CD4-positive, alpha-beta T cell treated with Interferon alpha-2 for 1 hour (primary cell): ENCODE data around the gene SLC50A1.
"Not testable (repeated sequence)": the region's sequence is repeated elsewhere in the genome, so short reads cannot be mapped to it uniquely, and the experiment has no call there.

ENCODE experiments used
- DNase-seq, 2 donors: peaks; one replicate each; pipeline ENCODE4 v3.0.0-alpha.2; 2020 to 2022

The SLC50A1 gene

DNA sequence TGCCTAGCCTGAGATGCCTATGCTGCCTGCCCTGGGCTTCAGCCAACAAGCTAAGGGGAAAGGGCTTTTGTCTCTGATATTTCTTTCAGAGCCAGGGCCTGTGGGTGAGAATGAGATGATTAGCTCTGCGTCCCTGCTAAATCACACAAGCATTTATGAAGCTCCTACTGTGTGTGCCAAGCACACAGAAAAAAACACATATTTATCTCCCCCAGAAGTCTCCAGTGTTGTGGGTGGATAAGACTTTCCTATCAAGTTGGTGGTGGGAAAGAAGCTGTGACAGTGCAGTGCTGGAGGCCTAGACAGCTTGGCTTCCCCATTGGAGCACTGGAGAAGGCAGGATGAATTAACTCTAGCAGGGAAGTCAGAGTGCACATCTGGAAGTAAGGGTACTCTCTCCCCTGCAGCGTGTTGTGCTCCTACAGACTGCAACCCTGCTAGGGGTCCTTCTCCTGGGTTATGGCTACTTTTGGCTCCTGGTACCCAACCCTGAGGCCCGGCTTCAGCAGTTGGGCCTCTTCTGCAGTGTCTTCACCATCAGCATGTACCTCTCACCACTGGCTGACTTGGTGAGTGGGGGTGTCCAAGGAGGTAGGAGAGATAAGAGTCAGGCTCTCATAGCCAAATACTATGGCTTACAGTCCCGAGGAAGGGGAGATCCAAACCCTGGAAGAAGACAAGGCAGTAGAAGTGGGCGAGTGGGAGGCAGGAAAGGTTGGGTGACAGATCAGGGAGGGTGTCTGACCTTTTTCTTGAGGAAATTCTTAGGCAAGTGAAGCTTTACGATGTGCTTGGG lies 1.7 kb downstream of the SLC50A1 start:
- DNase-seq: no peak

DNA sequence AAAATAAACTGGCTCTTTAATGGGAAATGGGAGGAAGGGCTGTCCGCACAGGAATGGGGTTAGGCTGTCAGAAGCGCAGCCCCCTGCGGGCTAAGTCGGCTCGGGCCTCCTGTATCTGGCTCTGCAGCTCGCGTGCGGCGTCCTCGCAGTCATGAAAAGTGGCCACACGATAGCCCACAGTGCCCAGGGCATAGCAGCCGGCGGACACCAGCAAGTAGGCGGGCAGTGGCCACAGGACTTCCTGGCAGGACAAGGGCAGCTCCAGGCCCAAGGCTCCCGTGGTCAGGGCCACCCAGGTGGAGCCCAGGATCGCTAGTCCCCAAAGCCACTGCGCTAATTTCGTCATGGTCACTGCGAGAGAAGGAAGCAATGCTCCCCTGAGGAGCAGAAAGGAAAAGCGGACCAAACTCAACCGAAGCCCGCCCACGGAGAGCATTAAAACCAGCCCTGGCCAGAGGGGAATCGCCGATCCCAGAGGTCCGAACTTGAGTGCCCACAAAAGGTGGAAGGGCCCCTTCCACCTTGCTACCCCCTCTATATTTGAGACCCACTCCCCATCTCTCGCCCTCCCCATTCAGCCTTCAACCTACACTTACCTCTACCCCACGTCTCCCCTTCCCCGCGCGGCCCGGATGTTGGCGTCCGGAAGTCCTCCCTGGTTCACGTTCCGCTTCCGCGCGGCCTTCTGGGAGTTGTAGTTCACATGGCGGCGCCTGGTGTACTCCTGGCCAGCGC lies 4.4 kb downstream of the SLC50A1 start, which contains the start of gene DPM3:
Gene DPM3, minus strand, starts transcription at position 637 of the 735 bp plus-strand sequence. Its CDS starts 291 bp downstream, at position 346.
- DNase-seq: peak; percentile 86 to 89

DNA sequence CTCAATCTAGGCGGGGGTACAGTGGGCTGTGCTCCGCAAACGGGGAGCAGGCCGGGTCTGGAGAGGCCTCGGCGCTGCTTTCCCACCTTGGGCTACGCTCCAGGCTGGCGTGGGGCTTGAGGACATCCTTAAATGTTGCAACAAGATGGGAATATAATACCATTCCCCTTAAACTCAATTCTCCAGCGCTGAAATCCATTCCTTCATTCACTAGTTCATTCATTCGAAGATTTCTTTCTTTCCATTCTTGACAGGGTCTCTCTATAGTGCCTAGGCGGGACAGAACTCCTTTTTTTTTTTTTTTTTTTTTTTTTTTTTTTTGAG lies 4.9 kb downstream of the SLC50A1 start:
- no peak for DNase-seq

DNA sequence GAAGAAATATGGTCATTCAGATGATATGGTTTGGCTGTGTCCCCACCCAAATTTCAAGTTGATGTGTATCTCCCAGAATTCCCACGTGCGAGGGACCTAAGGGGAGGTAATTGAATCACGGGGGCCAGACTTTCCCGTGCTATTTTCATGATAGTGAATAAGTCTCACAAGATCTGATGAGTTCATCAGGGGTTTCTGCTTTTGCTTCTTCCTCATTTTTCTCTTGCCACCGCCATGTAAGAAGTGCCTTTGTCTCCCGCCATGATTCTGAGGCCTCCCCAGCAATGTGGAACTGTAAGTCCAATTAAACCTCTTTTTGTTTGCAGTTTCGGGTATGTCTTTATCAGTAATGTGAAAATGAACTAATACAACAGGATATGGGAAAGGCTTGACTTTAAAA lies 6.1 kb downstream of the SLC50A1 start:
- no peak for DNase-seq

DNA sequence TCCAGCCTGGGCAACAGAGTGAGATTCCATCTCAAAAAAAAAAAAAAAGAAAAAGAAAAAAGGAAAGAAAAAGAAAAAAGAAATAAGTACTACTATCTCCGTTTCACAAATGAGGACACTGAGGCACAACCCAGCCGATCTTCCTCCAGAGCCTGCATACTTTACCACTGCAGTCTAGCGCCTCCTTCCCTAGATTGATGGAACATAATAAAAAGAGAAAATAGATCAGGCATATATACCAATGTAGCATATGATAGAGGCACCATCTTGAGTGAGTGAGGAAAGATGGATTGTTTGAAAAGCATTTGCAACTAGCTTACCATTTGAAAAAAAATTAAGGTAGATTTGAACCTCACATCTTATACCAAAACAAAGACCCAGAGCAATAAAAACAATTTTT lies 9.8 kb downstream of the SLC50A1 start:
- no peak for DNase-seq

DNA sequence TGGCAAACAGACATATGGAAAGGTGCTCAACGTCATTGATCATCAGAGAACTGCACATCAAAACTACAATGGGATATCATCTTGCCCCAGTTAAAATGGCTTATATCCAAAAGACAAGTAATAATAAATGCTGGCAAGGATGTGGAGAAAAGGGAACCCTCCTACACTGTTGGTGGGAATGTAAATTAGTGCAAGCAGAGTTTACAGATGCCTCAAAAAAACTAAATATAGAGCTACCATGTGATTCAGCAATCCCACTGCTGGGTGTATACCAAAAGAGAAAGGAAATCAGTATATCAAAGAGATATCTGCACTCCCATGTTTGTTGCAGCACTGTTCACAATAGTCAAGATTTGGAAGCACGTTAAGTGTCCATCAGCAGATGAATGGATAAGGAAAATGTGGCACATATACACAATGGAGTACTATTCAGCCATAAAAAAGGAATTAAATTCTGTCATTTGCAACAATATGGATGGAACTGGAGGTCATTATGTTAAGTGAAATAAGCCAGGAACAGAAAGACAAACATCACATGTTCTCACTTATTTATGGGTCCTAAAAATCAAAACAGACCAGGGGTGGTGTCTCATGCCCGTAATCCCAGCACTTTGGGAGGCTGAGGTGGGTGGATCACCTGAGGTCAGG lies 20.5 kb downstream of the SLC50A1 start:
- not testable (repeated sequence) for DNase-seq

DNA sequence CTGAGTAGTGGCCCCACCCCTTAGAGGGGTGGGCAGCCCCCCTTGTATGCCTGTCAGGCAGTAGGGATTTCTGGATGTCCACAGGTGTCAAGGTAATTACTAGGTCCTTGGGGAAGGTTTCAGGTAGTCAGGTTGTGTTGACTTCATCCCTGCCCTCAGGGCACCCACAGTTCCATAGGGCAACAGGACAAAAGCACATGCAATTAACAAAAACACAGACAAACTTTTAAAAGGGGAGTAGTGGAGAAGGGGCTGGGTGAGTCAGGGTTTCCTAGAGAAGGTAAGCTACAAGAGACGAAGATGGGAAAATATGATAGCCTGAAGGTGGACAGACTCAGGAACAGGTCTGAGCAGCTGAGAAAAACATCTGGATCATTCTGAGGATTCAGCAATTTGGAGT lies 23.3 kb downstream of the SLC50A1 start:
- no peak for DNase-seq

DNA sequence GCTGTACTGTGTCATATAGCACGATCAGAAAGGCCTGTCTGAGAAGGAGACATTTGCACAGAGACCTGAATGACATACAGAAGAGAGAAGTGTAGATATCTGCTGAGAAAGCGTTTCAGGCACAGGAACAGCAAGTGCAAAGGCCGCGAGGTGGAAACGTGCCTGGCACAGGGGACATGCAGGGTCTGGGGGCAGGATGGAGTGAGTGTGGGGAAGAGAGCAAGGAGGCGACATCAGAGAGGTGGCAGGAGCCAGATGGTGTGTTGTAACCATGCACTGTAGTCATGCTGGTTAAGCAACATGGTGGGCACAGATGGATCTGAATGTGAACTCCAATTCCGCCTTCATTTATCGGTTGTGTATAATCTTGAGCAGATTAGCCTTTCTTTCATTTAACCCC lies 24.5 kb downstream of the SLC50A1 start:
- no peak for DNase-seq

DNA sequence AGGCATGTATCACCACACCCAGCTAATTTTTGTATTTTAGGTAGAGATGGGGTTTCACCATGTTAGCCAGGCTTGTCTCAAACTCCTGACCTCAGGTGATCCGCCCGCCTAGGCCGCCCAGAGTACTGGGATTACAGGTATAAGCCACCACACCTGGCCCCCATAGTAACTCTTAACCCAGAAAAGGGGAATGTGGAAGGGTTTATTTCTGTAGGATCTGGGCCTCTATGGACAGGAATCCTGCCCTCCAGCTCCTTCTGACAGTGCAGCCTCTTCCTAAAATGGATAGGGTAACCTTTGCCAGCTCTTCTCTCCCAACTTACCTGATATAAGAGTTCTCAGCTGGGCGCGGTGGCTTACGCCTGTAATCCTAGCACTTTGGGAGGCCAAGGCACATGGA lies 27.0 kb downstream of the SLC50A1 start:
- not testable (repeated sequence) for DNase-seq

DNA sequence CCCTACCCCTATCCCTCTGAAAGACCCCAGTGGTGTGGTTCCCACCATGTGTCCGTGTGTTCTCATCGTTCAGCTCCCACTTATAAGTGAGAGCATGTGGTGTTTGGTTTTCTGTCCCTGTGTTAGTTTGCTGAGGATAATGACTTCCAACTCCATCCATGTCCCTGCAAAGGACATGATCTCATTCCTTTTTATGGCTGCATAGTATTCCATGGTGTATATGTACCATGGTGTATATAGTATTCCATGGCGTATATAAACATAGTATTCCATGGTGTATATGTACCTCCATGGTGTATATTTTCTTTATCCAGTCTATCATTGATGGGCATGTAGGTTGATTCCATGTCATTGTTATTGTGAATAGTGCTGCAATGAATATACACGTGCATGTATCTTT lies 28.1 kb downstream of the SLC50A1 start:
- not testable (repeated sequence) for DNase-seq

DNA sequence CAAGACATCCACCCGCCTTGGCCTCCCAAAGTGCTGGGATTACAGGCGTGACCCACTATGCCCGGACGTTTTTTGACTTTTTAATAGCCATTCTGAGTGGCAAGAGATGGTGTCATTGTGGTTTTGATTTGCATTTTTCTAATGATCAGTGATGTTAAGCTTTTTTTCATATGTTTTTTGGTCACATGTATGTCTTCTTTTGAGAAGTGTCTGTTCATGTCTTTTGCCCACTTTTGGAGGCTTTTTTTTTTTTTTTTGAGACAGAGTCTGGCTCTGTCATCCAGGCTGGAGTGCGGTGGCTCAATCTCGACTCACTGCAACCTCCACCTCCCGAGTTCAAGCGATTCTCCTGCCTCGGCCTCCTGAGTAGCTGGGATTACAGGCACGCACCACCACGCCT lies 29.0 kb downstream of the SLC50A1 start:
- DNase-seq: not testable (repeated sequence)

DNA sequence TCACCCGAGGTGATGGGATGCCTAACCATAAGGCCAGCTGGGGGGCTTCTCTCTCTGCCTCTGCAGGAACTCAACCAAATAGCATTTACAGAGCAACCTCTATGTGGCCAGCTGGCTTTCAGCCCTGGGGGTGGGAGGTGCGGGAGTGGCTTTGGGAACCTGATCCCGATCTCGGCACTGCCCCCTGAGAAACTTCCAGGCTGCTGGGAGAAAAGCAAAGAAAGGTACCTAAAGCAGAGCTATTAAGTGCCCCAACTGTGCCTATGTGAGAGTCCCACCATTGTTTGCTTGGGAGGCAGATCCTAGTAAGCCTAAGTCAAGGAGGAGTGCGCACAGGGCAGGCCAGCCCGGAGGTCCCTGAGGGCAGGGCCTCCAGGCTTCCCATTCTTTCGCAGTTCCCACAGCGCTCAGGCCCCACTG lies 30.4 kb downstream of the SLC50A1 start:
- DNase-seq: no peak

DNA sequence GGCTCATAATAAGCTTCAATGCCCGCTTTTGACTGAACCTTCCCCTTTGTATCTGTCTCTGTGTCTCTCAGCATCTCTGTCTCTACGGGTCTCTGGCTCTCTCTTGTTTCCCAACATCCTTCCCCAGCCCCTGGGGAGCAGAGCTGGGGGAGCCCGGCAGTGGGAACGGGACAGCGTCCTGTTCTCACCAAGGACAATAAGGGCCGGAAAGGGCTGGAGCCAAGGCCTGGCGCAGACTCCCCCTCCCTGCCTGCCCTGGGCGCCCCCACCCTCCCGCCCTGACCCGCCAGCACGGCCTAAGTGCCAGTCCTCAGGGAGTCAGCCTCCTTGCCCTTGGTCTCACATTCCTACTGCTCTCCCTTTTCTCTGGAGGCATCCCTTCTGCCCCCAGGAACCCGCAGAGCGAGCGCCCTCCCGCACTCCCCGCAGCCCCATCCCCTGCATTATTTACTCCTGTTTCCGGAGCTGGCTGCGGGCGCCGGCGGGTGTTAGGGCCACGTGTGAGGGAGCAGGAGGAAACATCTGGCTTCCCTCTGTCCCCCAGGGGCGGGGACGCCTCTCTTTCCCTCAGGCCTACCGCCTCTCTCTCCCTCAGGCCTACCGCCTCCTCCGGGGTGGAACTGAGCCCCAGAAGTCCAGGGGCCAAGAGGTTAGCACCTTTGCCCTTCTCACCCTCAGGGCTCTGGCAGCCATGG lies 31.0 kb downstream of the SLC50A1 start:
- DNase-seq: no peak

DNA sequence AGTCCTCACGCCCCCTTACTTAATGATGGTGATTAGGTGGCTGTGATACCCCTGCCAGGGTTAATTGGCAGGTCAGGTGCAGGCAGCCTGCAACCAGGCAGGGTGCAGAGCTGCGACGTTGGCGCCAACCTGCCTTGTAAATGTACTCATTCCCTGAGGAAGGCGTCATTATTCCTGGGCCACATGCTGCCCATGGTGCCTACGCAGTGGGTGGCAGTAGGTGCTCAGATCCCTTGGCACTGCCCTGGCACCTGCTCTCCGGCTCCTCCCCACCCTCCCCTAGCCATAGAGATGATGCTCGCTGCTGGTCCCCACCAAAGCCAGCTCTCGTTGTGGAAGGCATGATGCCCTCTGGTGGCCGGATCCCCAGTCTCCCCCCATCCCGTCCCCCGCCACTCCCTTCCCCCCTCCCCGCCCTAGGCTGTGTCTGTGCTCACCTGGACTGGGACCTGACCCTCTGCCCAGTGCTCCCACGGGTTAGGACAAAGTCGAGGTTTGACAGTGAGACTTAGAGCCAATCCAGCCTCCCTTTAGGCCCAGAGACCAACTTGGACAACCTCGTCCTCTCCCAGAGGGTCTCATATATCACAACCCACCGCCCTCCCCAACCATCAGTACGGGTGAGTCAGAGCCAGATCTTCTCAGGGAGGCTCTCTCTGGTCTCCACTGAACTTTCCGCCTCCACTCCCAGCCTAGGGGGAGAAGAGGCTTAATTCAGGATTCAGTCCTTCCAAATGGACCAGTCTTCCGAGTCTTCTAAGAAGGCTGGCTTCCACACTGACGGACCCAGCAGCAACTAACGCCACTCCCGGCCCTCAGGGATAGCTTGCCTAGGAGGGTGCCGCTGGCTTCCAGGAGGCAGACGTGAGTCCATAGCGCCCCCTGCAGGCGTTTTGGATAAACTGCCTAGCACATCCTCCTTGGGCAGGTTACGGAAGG lies 31.8 kb downstream of the SLC50A1 start:
- peak; percentile 85 to 87 for DNase-seq

DNA sequence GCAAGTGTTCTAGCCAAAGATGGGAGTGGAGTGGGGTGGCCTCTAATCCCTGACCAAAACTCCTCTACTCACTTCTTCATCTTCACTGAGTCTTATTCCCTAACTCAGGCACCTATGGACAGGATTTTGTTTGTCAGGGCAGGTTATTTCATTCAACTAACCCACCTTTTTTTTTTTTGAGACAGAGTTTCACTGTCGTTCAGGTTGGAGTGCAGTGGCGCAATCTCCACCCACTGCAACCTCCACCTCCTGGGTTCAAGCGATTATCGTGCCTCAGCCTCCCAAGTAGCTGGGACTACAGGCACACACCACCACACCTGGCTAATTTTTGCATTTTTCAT lies 32.4 kb downstream of the SLC50A1 start:
- not testable (repeated sequence) for DNase-seq

DNA sequence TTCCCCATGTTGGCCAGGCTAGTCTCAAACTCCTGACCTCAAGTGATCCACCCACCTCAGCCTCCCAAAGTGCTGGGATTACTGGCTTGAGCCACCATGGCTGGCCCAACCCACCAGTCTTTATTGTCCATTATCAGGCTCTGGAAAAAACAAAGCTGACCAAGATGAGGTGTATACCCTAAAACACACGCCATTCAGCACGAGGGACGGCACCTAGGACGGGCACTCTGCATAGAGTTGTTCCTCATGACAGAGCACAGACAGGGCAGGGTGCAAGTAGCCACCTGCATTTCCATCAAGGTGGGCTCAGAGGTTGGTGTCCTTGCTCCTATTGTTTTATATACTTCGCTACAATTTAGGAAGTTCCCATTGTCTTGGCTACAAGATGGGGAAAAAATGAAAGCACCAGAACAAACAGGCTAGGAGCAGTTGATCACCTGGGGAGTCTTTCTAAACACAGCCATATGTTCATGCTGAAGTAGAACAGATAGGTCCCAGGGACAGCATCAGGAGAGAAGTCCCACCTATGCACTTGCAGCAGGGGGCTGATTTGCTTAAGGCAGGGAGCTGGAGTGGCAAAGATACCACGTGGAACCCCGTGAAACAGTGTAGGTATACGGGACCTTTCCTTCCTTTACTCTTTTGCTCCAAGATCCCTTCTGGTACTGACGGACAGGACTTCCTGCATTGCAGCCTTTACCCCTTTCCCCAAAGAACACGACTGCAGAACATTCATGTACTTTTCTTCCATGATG lies 33.0 kb downstream of the SLC50A1 start:
- DNase-seq: no peak

DNA sequence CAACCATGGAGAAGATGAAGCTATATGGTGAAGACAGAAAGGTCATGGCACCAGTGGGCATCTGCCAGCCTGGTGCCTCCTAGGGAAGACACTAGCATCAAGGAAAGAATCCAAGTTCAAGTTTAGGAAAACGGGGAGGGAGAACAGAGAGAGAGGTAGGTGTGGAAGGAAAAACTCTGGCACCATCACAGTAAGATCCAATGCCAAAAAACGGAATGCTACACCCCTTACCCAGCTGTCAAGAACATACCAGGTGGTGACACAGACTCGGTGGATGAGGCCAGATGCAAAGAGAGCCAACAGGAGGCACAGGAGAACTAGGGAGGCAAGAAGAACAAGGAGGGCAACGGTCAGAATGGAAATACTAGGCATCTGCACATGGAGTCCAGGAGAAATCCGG lies 33.9 kb downstream of the SLC50A1 start:
- no peak for DNase-seq

DNA sequence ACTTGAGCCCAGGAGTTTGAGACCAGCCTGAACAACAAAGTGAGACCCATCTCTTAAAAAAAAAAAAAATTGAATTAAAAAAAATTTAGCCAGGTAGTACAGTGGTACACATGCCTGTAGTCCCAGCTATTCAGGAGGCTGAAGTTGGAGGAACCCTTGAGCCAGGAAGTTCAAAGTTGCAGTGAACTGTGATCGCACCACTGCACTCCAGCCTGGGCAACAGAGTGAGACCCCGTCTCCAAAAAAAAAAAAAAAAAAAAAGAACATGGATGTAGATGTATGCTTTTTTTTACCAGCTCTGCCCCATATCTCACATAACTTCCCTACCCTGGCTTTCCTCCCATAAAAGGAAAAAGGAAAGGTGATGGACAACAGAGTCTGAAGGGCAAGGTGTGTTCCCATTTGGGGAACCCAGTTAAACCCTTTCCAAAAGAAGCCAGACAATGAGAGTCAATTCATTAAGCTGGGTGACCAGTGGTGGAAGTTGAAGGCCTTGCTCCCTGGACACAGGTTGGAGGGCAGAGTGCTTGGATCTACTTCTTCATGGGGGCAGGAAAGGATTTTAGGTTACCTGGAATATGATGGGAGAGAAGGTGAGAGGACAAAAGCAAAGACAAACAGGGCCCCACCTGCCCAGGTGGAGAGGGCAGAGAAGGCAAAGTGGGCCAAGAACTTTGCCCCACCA lies 34.6 kb downstream of the SLC50A1 start:
- DNase-seq: no peak

DNA sequence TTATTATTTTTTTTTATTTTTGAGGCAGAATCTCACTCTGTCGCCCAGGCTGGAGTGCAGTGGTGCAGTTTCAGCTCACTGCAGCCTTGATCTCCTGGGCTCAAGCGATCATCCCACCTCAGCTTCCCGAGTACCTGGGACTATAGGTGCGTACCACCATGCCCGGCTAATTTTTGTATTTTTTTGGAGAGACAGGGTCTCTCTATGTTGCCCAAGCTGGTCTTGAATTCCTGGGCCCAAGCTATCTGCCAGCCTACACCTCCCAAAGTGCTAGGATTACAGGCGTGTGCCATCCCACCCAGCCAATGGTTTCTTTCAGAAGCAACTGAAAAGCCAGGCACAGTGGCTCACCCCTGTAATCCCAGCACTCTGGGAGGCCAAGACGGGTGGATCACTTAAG lies 35.2 kb downstream of the SLC50A1 start:
- no peak for DNase-seq

DNA sequence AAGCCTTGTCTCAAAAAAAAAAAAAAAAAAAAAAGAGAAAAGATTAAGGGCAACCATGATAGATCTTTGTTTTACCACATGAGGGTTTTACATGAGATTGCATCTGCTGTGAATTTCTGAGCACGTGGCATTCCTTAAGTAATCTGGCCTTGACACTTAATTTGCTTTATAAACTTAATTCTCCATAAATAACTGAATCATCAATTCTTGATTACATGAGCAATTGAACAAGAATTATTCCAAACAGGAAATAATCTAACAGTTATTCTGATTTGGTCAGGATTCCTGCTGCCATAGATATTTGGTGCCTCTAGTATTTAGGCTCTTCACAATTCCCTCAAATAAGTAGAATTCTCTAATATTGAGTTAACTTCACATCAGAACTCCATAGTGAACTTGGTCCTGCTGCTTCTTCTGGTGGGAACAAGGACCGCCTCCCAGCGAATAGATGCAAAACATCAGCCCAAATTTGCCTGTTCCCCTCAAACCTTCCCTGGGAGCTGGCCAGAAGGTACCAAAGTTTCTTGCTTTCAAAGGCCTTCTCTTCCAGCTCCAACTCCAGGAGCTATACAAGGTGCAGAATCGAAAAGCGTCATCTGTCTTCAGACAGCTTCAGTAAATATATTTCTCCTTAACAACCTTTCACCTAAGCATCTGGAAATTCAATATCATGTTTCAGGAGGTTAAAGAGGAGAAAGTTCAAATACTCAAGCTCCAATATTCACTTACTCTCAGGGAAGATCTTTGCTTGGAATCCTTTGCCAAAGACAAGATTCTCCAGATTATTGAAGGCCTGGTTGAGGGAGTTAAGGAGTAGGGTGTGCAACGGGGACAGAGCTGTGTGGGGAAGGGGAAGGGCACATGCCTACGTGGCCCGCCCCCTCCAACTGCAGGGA lies 36.4 kb downstream of the SLC50A1 start:
- no peak for DNase-seq
